Measurements from ENCODE around the gene EXOC6B.

The EXOC6B gene

DNA sequence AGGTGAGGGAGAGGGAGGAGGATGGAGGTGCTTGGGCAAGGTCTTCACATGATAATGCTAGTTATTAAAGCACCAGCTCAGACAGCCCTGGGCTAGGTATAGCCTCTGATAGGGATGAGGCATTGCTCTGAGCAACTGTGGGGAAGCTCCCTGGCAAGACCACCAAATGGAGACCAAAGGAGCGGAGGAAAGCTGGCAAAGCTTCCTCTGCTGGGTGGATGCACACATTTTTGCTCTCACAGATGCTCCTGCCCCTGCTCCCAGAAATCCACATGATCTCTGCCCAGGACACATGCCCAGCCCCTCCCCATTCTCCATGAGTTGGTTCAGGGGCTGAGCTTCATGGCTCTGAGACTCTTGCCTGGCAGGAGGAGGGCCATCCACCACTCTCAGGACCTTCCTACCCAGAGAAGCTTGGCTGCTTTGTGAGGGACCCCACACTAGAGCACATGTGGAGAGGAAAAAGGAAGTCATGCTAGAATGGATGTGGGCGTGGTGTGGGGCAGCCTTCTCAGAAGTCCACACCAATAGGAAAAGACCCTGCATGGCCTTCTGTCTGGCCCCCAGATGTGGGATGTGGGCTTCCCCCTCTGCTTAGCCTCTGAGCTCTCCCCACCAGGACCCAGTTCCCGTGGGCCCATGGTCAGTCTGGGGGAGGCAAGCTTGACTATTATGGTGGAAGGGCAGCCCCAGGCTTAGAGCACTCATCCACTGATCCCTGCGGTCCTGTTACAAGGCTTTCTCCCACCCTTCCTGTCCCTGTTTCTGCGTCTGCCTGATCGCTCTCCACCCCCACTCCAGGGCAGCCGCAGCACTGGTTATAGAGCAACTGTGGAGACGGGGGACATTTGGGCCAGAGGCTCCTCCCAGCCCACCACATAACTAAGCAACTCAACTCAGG is 667.7 kb downstream of the EXOC6B start:
- H3K4me1 ChIP-seq (ENCODE audit: insufficient read depth, low read length) = no peaks in the 10 kb centered on the region

DNA sequence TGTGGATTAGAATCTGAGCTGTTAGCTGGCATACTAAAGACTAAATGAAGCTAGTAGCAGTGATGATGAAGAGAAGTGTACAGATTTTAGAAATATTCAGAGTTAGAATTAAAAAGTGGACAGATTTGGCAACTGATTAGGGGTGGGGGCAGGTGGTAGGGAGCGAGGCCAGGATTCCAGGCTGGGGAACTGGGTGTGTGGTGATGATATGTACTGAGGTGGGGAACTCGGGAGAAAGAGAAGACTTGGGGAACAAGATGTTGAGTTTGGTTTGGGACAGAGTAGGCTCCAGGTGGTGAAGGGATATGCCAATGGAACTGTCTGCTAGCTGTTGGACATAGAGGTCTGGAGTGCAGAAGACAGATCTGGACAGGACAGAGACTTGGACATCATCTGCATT is 669.0 kb downstream of the EXOC6B start:
- H3K4me1 ChIP-seq (ENCODE audit: insufficient read depth, low read length) = no peaks in the 10 kb centered on the region
- no peaks in the 10 kb centered on the region for H3K36me3 ChIP-seq (ENCODE audit: insufficient read depth, low read length)
- no peaks in the 10 kb centered on the region for H3K9me3 ChIP-seq (ENCODE audit: control insufficient read depth, insufficient read depth, low read length)
- H3K9ac ChIP-seq (ENCODE audit: low read depth, low read length) = no peak overlapping the region

More for the DNA sequence above, 667.7 kb downstream of the EXOC6B start:
- H3K36me3 ChIP-seq (ENCODE audit: insufficient read depth, low read length) = no peaks in the 10 kb centered on the region
- H3K9me3 ChIP-seq (ENCODE audit: control insufficient read depth, insufficient read depth, low read length) = no peaks in the 10 kb centered on the region
- no peak overlapping the region for H3K9ac ChIP-seq (ENCODE audit: low read depth, low read length)

DNA sequence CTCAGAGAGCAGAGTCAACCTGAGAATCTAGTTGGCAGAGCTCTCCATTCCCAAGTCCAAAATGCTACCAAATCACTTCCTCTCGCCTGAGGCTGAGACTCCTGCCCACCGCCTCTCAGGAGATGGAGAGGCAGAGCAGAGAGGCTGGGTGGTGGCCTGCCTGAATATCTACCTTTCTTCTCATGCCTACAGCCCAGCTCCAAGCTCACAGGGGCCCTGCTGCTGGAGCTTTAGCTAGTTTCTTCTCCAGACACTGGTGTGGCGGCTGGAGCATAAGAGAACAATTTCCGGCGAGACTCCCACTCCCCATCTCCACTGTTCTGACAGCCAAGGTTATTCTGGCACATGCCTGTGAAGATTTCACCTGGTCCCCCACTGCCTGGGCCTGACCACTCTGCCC is 670.1 kb downstream of the EXOC6B start:
- Histone ChIP-seq H3K9me3 (ENCODE audit: control insufficient read depth, insufficient read depth, low read length) (no peaks in the 10 kb centered on the region), H3K4me1 (ENCODE audit: insufficient read depth, low read length) (no peaks in the 10 kb centered on the region), H3K36me3 (ENCODE audit: insufficient read depth, low read length) (no peaks in the 10 kb centered on the region), H3K9ac (ENCODE audit: low read depth, low read length) (no peak overlapping the region)

DNA sequence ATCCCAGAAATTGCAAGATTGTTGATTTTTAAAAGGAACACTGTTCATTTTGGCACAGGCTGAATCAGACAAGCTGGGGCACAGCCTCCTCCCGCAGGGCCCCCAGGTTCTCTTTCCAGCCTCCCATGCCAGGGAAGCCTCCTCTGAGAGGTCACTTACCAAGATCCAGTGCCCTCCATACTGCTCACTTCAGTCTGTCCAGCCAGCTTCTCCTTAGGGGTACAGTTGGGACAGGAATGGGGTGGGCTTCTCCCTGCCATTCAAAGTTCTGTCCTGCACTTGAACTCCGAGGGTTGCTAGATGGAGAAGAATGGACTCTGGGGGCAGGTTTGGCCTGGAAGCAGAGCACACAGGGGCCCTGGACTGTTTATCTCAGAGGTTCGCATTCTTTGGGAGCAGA is 670.7 kb downstream of the EXOC6B start:
- H3K36me3 ChIP-seq (ENCODE audit: insufficient read depth, low read length) = no peaks in the 10 kb centered on the region
- H3K9ac ChIP-seq (ENCODE audit: low read depth, low read length) = no peak overlapping the region
- H3K4me1 ChIP-seq (ENCODE audit: insufficient read depth, low read length) = no peaks in the 10 kb centered on the region
- H3K9me3 ChIP-seq (ENCODE audit: control insufficient read depth, insufficient read depth, low read length) = no peaks in the 10 kb centered on the region

DNA sequence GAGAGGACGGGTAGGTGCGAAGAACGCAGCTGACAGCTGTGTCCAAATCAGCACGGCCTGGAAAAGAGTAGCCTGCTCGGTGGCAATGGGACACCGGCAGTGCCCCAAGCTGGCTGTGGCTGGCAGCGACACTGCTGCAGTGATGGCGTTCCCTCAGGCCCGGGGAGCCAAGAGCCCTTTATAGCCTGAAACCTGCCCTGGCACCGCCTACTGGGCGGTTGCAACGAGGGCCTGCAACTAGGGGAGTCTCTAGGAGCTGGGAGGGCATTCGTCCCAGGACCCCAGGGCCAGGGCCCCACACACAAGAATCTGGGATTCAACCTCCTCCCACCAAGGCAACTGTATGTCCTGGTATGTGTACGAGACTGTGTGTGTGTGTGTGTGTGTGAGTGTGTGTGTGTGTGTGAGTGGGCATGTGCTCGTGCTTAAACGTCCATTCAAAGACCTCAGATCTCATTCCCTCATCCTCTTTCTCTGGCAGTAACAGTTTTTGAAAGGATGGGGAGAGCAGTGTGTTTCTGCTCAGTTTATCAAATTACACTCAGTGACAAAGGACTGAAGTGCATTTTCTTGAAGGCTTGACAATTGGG is 671.4 kb downstream of the EXOC6B start:
- H3K4me1 ChIP-seq (ENCODE audit: insufficient read depth, low read length) = no peaks in the 10 kb centered on the region
- H3K36me3 ChIP-seq (ENCODE audit: insufficient read depth, low read length) = no peaks in the 10 kb centered on the region
- H3K9me3 ChIP-seq (ENCODE audit: control insufficient read depth, insufficient read depth, low read length) = no peaks in the 10 kb centered on the region
- no peak overlapping the region for H3K9ac ChIP-seq (ENCODE audit: low read depth, low read length)

DNA sequence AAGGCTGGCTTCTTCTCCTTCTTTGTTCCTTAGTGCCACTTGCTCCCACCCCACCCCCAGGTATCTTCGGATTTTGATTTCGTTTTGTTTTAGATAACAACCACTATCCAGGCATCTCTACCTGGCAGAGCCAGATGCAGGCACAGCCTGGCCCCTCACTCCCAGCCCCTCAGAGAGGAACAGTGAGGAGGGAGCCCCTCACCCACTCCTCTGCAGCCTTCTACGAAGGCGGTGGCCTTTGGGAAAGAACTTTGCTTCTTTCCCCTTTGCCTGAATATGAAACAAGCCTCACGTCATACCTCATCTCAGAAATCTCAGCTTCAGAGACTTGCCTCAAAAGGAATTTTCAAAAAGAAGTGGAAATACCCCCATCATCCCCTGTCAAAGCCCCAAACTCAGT is 671.9 kb downstream of the EXOC6B start:
- Histone ChIP-seq H3K36me3 (ENCODE audit: insufficient read depth, low read length) (no peaks in the 10 kb centered on the region), H3K4me1 (ENCODE audit: insufficient read depth, low read length) (no peaks in the 10 kb centered on the region), H3K9ac (ENCODE audit: low read depth, low read length) (no peak overlapping the region), H3K9me3 (ENCODE audit: control insufficient read depth, insufficient read depth, low read length) (no peaks in the 10 kb centered on the region)

DNA sequence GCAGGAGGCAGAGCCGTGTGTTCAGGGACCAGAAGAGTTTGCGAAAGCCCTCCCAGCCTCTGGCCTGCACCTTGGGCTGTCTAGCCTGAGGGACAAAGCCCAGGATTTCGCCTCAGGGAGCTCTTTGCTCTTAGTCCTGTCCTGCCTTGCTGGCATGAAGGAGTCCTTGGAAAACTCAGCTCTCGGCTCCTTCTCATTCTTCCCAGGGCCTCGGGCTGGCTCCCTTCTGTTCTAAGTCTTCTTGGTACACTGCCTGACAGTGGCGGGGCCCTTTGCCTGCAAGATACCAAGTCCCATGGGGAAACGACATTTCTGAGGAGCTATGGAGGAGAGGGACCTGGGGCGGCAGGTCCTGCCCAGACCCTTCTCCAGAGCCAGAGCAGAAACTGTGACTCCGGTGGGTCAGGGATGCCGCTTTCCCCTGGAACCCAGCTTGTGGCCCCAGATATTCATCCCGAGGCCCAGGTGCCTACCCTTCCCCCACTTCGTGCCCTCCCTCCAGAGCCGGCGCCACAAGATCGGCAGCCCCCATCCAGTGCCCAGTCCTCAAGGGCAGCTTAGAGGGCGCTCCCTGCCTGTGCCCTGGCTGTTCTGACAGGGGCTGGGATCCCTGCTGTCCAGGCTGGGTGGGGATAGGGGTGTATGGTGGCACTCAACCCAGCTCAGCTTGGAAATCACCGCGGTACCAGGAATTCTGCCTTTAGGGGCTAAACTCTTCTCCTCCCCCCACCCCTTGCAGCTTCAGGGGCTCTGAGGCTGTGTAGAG is 672.6 kb downstream of the EXOC6B start:
- H3K36me3 ChIP-seq (ENCODE audit: insufficient read depth, low read length) = no peaks in the 10 kb centered on the region
- no peaks in the 10 kb centered on the region for H3K9me3 ChIP-seq (ENCODE audit: control insufficient read depth, insufficient read depth, low read length)
- no peaks in the 10 kb centered on the region for H3K4me1 ChIP-seq (ENCODE audit: insufficient read depth, low read length)
- H3K9ac ChIP-seq (ENCODE audit: low read depth, low read length) = no peak overlapping the region

DNA sequence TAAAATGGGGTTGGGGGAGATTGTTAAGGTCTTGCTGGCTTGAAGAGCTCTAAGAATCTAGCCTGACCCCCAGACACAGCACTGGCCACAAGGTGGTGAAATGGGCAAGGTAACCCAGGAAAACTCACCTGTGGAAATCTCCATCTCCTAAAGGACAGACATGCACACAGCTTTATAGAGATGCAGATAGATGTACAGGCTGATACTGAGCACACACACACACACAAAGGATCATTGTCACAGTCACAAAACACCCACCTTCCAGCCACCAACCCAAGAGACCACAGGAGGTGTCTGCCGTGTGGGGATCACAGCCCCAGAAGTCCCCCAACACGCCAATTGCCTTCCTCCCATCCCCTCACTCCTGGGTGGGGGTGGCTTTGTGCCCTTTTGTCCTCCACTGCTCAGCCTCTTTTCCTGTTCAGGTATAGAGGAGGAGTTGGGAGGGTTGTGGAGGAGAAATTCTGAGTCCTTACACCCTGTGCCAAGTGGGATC is 674.9 kb downstream of the EXOC6B start:
- Histone ChIP-seq H3K9ac (ENCODE audit: low read depth, low read length) (no peak overlapping the region), H3K4me1 (ENCODE audit: insufficient read depth, low read length) (no peaks in the 10 kb centered on the region; the same call in 1 of the 2 replicates), H3K36me3 (ENCODE audit: insufficient read depth, low read length) (no peaks in the 10 kb centered on the region), H3K9me3 (ENCODE audit: control insufficient read depth, insufficient read depth, low read length) (no peaks in the 10 kb centered on the region)

DNA sequence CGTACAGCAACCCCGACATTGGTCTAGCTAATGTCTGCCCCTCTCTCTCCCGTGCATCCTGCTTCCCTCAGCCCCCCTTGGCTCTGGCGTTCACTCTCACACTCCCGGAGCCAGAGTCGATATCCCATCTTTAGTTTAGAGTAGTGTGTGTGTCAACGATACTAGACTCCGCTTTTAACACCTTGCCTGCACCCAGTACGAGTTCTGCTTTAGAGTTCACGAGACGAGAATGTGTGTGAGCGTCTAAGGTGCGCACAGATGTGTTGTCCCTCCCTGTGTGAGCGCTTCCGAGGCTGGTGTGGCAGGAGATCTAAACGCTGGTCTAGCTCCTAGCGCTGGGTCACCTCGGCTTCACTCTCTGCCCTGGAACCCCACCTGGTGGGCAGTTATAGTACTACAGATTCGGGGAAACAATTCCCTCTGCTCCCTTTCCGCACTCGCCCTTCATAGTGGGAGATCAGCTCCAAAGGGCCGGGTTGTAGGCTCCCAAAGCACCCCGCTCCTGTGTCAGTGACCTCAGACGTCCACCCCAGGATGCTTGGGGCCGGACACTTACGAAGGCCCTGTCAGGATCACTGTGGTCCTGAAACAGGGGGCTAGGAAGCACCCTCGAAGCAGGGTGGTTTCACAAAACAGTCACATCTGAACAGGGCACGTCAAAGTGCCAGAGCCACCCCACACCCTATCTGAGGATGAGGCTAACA is 675.5 kb downstream of the EXOC6B start:
- Histone ChIP-seq H3K9ac (ENCODE audit: low read depth, low read length) (peak overlapping the region; percentile 14; the same call in 1 of the 2 replicates), H3K36me3 (ENCODE audit: insufficient read depth, low read length) (no peaks in the 10 kb centered on the region), H3K4me1 (ENCODE audit: insufficient read depth, low read length) (no peaks in the 10 kb centered on the region; the same call in 1 of the 2 replicates), H3K9me3 (ENCODE audit: control insufficient read depth, insufficient read depth, low read length) (no peaks in the 10 kb centered on the region)

DNA sequence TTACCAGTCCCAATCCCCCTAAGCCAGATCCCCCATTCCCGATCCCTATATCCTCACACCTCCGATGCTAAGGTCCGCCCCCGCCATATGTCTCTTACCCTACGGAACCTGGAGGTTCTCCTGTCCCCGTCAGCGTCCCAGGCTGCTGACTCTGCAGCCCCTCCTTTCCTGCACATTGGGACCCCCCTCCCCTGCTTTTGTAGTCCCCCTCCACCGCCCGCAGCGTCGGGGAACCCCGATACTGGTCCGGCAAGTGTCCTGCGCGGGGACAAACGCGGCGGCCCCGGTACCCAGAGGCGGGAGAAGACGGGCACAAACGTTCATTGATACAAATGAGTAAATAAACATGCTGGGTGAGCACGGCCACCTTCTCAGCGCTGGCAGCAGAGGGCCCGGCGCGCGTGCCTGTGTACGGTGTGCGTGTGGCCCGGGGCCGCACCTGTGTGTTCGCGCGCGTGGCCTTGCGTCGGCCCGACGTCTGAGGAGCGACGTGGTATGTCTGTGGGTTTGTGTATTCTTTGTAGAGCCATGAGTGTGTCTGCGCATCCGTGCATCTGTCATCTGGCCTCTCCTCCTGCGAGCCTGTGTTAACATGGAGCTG is 676.2 kb downstream of the EXOC6B start:
- Histone ChIP-seq H3K4me1 (ENCODE audit: insufficient read depth, low read length) (no peaks in the 10 kb centered on the region; the same call in 1 of the 2 replicates), H3K9ac (ENCODE audit: low read depth, low read length) (peak overlapping the region; percentile 14; the same call in 1 of the 2 replicates), H3K9me3 (ENCODE audit: control insufficient read depth, insufficient read depth, low read length) (no peaks in the 10 kb centered on the region), H3K36me3 (ENCODE audit: insufficient read depth, low read length) (no peaks in the 10 kb centered on the region)

DNA sequence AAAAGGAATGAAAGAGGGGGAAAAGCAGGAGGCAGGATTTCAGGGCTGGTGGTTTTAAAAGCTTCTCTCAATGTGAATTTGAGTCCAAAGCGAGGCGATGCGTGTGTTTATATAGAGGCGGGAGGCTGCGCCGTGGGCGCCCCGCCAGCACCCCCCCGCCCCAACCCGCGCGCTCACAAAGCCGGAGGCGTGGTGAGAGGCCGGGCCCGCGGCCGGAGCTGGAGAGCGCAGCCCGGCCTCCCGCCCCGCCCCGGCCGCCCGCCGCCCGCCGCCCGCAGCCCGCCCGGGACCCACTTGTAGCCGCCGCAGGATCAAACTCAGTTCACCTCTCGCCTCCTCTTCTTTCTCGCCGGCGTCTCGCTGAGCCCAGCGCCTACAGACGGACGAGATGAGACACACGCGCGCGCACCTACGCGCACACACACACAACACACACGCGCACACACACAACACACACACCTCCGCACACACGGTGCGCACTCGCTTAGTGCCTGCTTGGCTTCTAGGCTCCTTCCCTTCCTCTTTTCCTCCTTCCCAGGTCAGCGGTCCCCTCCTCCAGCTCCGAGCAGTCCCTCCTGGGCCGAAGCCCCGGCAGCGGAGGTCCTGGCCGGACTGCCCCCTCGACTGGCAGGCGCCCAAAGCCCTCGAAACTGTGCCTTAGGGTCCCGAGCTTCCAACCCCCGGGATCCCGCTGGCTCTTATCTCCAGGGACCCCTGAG is 676.8 kb downstream of the EXOC6B start:
- H3K36me3 ChIP-seq (ENCODE audit: insufficient read depth, low read length) = no peaks in the 10 kb centered on the region
- peak overlapping the region; percentile 42 for H3K9ac ChIP-seq (ENCODE audit: low read depth, low read length)
- H3K4me1 ChIP-seq (ENCODE audit: insufficient read depth, low read length) = no peaks in the 10 kb centered on the region; the same call in 1 of the 2 replicates
- no peaks in the 10 kb centered on the region for H3K9me3 ChIP-seq (ENCODE audit: control insufficient read depth, insufficient read depth, low read length)

DNA sequence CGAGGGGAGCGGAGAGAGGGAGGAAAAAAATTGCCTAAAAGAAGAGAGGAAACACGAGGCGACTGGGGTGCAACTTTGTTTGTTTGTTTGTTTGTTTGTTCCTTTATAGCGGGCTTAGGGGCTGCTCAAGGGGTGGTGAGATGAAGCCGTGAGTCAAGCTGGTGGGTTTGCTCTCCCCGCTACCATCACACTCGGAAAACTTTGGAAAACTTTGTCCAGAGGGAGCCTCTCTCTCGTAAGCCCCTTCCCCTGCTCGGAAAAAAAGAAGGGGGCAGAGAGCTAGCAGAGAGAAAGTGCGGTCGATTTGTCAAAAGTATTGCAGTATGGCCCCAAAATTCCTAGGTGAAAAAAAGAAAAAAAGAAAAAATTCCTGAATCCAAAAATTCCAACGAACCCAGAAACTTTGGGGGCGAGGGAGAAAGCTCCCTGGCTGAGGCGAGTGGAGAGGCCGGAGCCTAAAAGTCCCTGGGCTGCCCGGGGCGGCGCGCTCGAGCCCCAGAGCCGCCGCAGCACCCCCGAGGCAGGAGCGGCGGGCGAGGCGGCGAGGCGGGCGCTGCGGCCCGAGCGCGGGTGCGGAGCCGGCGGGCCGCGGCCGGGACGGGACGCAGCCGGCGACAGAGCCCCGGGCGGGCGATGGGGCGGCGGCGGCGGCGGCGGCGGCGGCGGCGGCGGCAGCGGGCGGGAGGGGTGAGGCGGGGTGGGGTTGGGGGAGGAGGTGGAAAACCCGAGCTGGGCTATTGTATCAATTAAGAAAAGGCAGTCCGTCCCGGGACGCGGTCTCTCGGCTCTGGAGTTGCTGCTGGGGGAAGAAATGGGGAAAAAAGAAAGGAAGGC is 677.6 kb downstream of the EXOC6B start:
- Histone ChIP-seq H3K9ac (ENCODE audit: low read depth, low read length) (peak overlapping the region; percentile 47; the same call in 1 of the 2 replicates), H3K4me1 (ENCODE audit: insufficient read depth, low read length) (no peaks in the 10 kb centered on the region; the same call in 1 of the 2 replicates), H3K36me3 (ENCODE audit: insufficient read depth, low read length) (no peaks in the 10 kb centered on the region), H3K9me3 (ENCODE audit: control insufficient read depth, insufficient read depth, low read length) (no peaks in the 10 kb centered on the region)
